GM19035 (cell line): ENCODE measurements around the gene PTER.

Source experiments
- ATAC-seq: cut with Tn5 transposase; IDR thresholded peaks from one replicate; pipeline ENCODE4 v1.9.1; 2021; ENCODE audit not compliant: unreplicated experiment

Gene PTER

GRCh38 chr10:16436758-16437539 lies at the start of gene PTER:
PTER (plus strand) TSS chr10:16437010; CDS start chr10:16484385, 47,375 bp downstream.
- peak; percentile 96 for ATAC-seq

- no peak for ATAC-seq
These were observed 44.2 kb upstream of the PTER start for GRCh38 chr10:16392531-16393069.

- ATAC-seq, result no peak
These were observed 43.4 kb upstream of the PTER start for GRCh38 chr10:16393271-16393858.

- ATAC-seq, result no peak
These were observed 35.4 kb upstream of the PTER start for GRCh38 chr10:16401416-16401815.

GRCh38 chr10:16408379-16408778 lies 28.4 kb upstream of the PTER start:
- no peak for ATAC-seq

GRCh38 chr10:16417341-16417740 lies 19.5 kb upstream of the PTER start:
- ATAC-seq, result no peak

- ATAC-seq, result no peak
These were observed 13.2 kb upstream of the PTER start for GRCh38 chr10:16423599-16423998.

GRCh38 chr10:16425449-16425848 lies 11.4 kb upstream of the PTER start:
- ATAC-seq, result no peak

GRCh38 chr10:16429539-16429938 lies 7.3 kb upstream of the PTER start:
- ATAC-seq, result no peak

- ATAC-seq, result peak; percentile 4
These were observed 448 bp upstream of the PTER start for GRCh38 chr10:16436367-16436757.

GRCh38 chr10:16437540-16437894 lies 707 bp downstream of the PTER start:
- ATAC-seq, result no peak

- no peak for ATAC-seq
These were observed 2.5 kb downstream of the PTER start for GRCh38 chr10:16439295-16439694.

- ATAC-seq, result no peak
These were observed 3.8 kb downstream of the PTER start for GRCh38 chr10:16440396-16441133.

- no peak for ATAC-seq
These were observed 4.5 kb downstream of the PTER start for GRCh38 chr10:16441173-16441840.

GRCh38 chr10:16442914-16443313 lies 6.1 kb downstream of the PTER start:
- no peak for ATAC-seq

- no peak for ATAC-seq
These were observed 9.1 kb downstream of the PTER start for GRCh38 chr10:16445770-16446469.

GRCh38 chr10:16449454-16449853 lies 12.6 kb downstream of the PTER start:
- no peak for ATAC-seq

GRCh38 chr10:16458166-16458955 lies 21.6 kb downstream of the PTER start:
- ATAC-seq, result no peak

GRCh38 chr10:16459423-16459939 lies 22.7 kb downstream of the PTER start:
- no peak for ATAC-seq

GRCh38 chr10:16466001-16466400 lies 29.2 kb downstream of the PTER start:
- ATAC-seq, result no peak
